WTC11 (cell line): ENCODE results near the gene CPT1B. TPM values are rescaled to one million over a fixed set of nuclear protein-coding genes. Genes with fewer than 3 reads are reported as not detected.

ENCODE experiments used
- ATAC-seq: fragments of 200-7000 bp; cut with Tn5 transposase; 2 replicates; pipeline ENCODE4 v1.10.0; 2021; ENCODE audit warnings: mild to moderate bottlenecking, moderate library complexity
- CTCF ChIA-PET: fragments of 300-600 bp; sonication (Branson Sonifier 250); formaldehyde crosslinking; loops from one replicate; lab custom pipeline; 2021; ENCODE audit warnings: antibody characterized with exemption; lab: Charles Lee
- POLR2A ChIA-PET: fragments of 350-600 bp; sonication (Branson Sonifier 250); formaldehyde crosslinking; loops from one replicate; lab custom pipeline; 2021; ENCODE audit warnings: antibody characterized with exemption; lab: Charles Lee
- DNase-seq: peaks from one replicate; pipeline ENCODE4 v3.0.0; 2021; ENCODE audit warnings: low spot score
- H3K27ac Mint-ChIP-seq: 2 replicates; pipeline ENCODE4 v1.8.0; 2021; ENCODE audit warnings: mixed read lengths
- H3K27me3 Mint-ChIP-seq: 2 replicates; pipeline ENCODE4 v1.8.0; 2021; ENCODE audit warnings: low read depth, mild to moderate bottlenecking, moderate library complexity, mixed read lengths
- H3K36me3 Mint-ChIP-seq: 2 replicates; pipeline ENCODE4 v1.8.0; 2021; ENCODE audit warnings: mixed read lengths
- H3K4me1 Mint-ChIP-seq: 2 replicates; pipeline ENCODE4 v1.8.0; 2022; ENCODE audit warnings: mixed read lengths
- H3K4me3 Mint-ChIP-seq: 2 replicates; pipeline ENCODE4 v1.8.0; 2021; ENCODE audit warnings: mild to moderate bottlenecking, moderate library complexity, mixed read lengths
- H3K9me3 Mint-ChIP-seq: 2 replicates; pipeline ENCODE4 v1.8.0; 2021; ENCODE audit warnings: mixed read lengths
- ARID4B ChIP-seq: sonication (generic); formaldehyde crosslinking; IDR thresholded peaks from 2 replicates; pipeline ENCODE4 v1.8.0; 2023; ENCODE audit warnings: missing genetic modification reagents, mild to moderate bottlenecking, borderline replicate concordance
- CREB1 ChIP-seq: sonication (generic); formaldehyde crosslinking; IDR thresholded peaks from 2 replicates; pipeline ENCODE4 v1.8.0; 2023; ENCODE audit warnings: mild to moderate bottlenecking, missing genetic modification reagents
- CREM ChIP-seq: sonication (generic); formaldehyde crosslinking; IDR thresholded peaks from 2 replicates; pipeline ENCODE4 v1.8.1; 2022; ENCODE audit warnings: mild to moderate bottlenecking, missing genetic modification reagents, moderate library complexity
- ELF4 ChIP-seq: sonication (generic); formaldehyde crosslinking; IDR thresholded peaks from 2 replicates; pipeline ENCODE4 v1.8.1; 2022; ENCODE audit warnings: low read depth, mild to moderate bottlenecking, moderate library complexity, missing genetic modification reagents
- ETV6 ChIP-seq: sonication (generic); formaldehyde crosslinking; IDR thresholded peaks from 2 replicates; pipeline ENCODE4 v1.8.1; 2022; ENCODE audit warnings: mild to moderate bottlenecking, missing genetic modification reagents
- FOXJ3 ChIP-seq: sonication (generic); formaldehyde crosslinking; IDR thresholded peaks from 2 replicates; pipeline ENCODE4 v1.9.0; 2021; ENCODE audit warnings: missing genetic modification reagents, mild to moderate bottlenecking, borderline replicate concordance
- GABPB1 ChIP-seq: sonication (generic); formaldehyde crosslinking; IDR thresholded peaks from 2 replicates; pipeline ENCODE4 v1.8.1; 2023; ENCODE audit warnings: mild to moderate bottlenecking, missing genetic modification reagents
- GRHL2 ChIP-seq: fragments of 250-450 bp; sonication (Bioruptor Pico); IDR thresholded peaks from 2 replicates; pipeline ENCODE4 v1.8.0; 2022; ENCODE audit warnings: mild to moderate bottlenecking, moderate library complexity; ENCODE audit not compliant: insufficient replicate concordance, severe bottlenecking
- HMGA2 ChIP-seq: fragments of 250-450 bp; sonication (Bioruptor Pico); IDR thresholded peaks from 2 replicates; pipeline ENCODE4 v1.4.0; 2021; ENCODE audit warnings: mild to moderate bottlenecking, moderate library complexity
- NFATC4 ChIP-seq: fragments of 250-450 bp; sonication (Bioruptor Pico); IDR thresholded peaks from 2 replicates; pipeline ENCODE4 v1.9.0; 2021; ENCODE audit warnings: mild to moderate bottlenecking
- NR1H2 ChIP-seq: sonication (generic); formaldehyde crosslinking; IDR thresholded peaks from 2 replicates; pipeline ENCODE4 v1.9.0; 2021; ENCODE audit warnings: mild to moderate bottlenecking, moderate library complexity, missing genetic modification reagents
- PRRX2 ChIP-seq: fragments of 250-450 bp; sonication (Bioruptor Pico); IDR thresholded peaks from 2 replicates; pipeline ENCODE4 v1.8.0; 2021; ENCODE audit warnings: mild to moderate bottlenecking
- SMAD3 ChIP-seq: sonication (generic); formaldehyde crosslinking; IDR thresholded peaks from 2 replicates; pipeline ENCODE4 v1.8.0; 2022; ENCODE audit warnings: missing genetic modification reagents, mild to moderate bottlenecking, borderline replicate concordance
- TCF7 ChIP-seq: sonication (generic); formaldehyde crosslinking; IDR thresholded peaks from 2 replicates; pipeline ENCODE4 v1.8.0; 2022; ENCODE audit warnings: mild to moderate bottlenecking, low read depth, missing genetic modification reagents, moderate library complexity
- ZNF219 ChIP-seq: sonication (generic); formaldehyde crosslinking; IDR thresholded peaks from 2 replicates; pipeline ENCODE4 v1.8.0; 2023; ENCODE audit warnings: missing genetic modification reagents, mild to moderate bottlenecking, borderline replicate concordance
- ZNF232 ChIP-seq: sonication (generic); formaldehyde crosslinking; IDR thresholded peaks from 2 replicates; pipeline ENCODE4 v1.8.0; 2022; ENCODE audit warnings: mild to moderate bottlenecking, missing genetic modification reagents
- ZNF281 ChIP-seq: sonication (generic); formaldehyde crosslinking; IDR thresholded peaks from 2 replicates; pipeline ENCODE4 v1.8.0; 2023; ENCODE audit warnings: mild to moderate bottlenecking, missing genetic modification reagents
- ZNF317 ChIP-seq: sonication (generic); formaldehyde crosslinking; IDR thresholded peaks from 2 replicates; pipeline ENCODE4 v1.8.1; 2023; ENCODE audit warnings: low read depth, mild to moderate bottlenecking, moderate library complexity, missing genetic modification reagents, borderline replicate concordance
- ZNF671 ChIP-seq: fragments of 250-450 bp; sonication (Bioruptor Pico); IDR thresholded peaks from 2 replicates; pipeline ENCODE4 v1.8.0; 2021; ENCODE audit warnings: mild to moderate bottlenecking
- total RNA-seq: library from RNA; stranded (reverse); gene quantifications from 3 replicates; pipeline ENCODE4 v1.2.3, GENCODE V29; 2021
- TF ChIP-seq, protein P1 (sequence below): sonication (generic); formaldehyde crosslinking; IDR thresholded peaks from 2 replicates; pipeline ENCODE4 v1.8.0; 2022; ENCODE audit warnings: mild to moderate bottlenecking, missing genetic modification reagents
- TF ChIP-seq, protein P2 (sequence below): sonication (generic); formaldehyde crosslinking; IDR thresholded peaks from 2 replicates; pipeline ENCODE4 v1.8.1; 2023; ENCODE audit warnings: mild to moderate bottlenecking, missing genetic modification reagents

CPT1B gene
- total RNA-seq, 1 experiment from 2014 or later = 33.7 TPM

GRCh38 chr22:50584106-50585096, 6.2 kb upstream of the CPT1B start:
- DNase-seq (no peak), ATAC-seq (no peak)
- H3K36me3 Mint-ChIP-seq = peaks cover 7% of the 10 kb centered on the region
- H3K27me3 Mint-ChIP-seq = peaks cover 18% of the 10 kb centered on the region
- ChIA-PET CTCF (interaction anchor here (1.1 to 1.7 kb wide), 2 partner anchors 57 to 115 kb away, joined by 3 to 6 read pairs; no protein-coding TSS in a partner anchor), POLR2A (no interaction called here)
- TF ChIP-seq NFATC4 (CRISPR knock-in tag) (no peak), ZNF232 (no peak), ZNF281 (CRISPR knock-in tag) (no peak), PRRX2 (no peak), GABPB1 (CRISPR knock-in tag) (no peak), CREB1 (CRISPR knock-in tag) (no peak), ARID4B (CRISPR knock-in tag) (no peak), ZNF671 (no peak), ZNF219 (no peak), GRHL2 (no peak), HMGA2 (CRISPR knock-in tag) (no peak)
- TF ChIP-seq, protein P1, sequence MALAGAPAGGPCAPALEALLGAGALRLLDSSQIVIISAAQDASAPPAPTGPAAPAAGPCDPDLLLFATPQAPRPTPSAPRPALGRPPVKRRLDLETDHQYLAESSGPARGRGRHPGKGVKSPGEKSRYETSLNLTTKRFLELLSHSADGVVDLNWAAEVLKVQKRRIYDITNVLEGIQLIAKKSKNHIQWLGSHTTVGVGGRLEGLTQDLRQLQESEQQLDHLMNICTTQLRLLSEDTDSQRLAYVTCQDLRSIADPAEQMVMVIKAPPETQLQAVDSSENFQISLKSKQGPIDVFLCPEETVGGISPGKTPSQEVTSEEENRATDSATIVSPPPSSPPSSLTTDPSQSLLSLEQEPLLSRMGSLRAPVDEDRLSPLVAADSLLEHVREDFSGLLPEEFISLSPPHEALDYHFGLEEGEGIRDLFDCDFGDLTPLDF (CRISPR knock-in tag) = no peak
- no peaks in the 10 kb centered on the region for H3K9me3 Mint-ChIP-seq
- no peak overlapping the region for H3K27ac Mint-ChIP-seq
- H3K4me3 Mint-ChIP-seq = peak overlapping the region; percentile 97
- H3K4me1 Mint-ChIP-seq = peaks cover 9% of the 10 kb centered on the region

- H3K36me3 Mint-ChIP-seq = peaks cover 7% of the 10 kb centered on the region
- peak overlapping the region; percentile 87 for H3K27ac Mint-ChIP-seq
- H3K4me1 Mint-ChIP-seq = peaks cover 9% of the 10 kb centered on the region
- H3K4me3 Mint-ChIP-seq = peak overlapping the region; percentile 97
- H3K27me3 Mint-ChIP-seq = peaks cover 14% of the 10 kb centered on the region
- ChIA-PET CTCF (interaction anchor here (1.1 to 1.7 kb wide), 6 partner anchors 29 to 116 kb away, joined by 3 to 11 read pairs (median 5); partner anchors contain the start of gene SCO2), POLR2A (interaction anchor here (1.0 to 1.4 kb wide), 2 partner anchors 58 to 76 kb away, joined by 3 to 6 read pairs; partner anchors contain the start of genes LMF2, NCAPH2 and SCO2)
- no peak for DNase-seq
- 0 out of 2 replicates have a peak, but pooled peaks have one; percentile 59 for TF ChIP-seq CREM (CRISPR knock-in tag)
- TF ChIP-seq ZNF232 = 0 out of 2 replicates have a peak, but pooled peaks have one; percentile 67
- no peak for TF ChIP-seq ETV6 (CRISPR knock-in tag)
- no peak for TF ChIP-seq ZNF317 (CRISPR knock-in tag)
- TF ChIP-seq, protein P2, sequence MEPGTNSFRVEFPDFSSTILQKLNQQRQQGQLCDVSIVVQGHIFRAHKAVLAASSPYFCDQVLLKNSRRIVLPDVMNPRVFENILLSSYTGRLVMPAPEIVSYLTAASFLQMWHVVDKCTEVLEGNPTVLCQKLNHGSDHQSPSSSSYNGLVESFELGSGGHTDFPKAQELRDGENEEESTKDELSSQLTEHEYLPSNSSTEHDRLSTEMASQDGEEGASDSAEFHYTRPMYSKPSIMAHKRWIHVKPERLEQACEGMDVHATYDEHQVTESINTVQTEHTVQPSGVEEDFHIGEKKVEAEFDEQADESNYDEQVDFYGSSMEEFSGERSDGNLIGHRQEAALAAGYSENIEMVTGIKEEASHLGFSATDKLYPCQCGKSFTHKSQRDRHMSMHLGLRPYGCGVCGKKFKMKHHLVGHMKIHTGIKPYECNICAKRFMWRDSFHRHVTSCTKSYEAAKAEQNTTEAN (CRISPR knock-in tag) = 0 out of 2 replicates have a peak, but pooled peaks have one; percentile 1
- no peak for TF ChIP-seq FOXJ3 (CRISPR knock-in tag)
- TF ChIP-seq SMAD3 (CRISPR knock-in tag) = 0 out of 2 replicates have a peak, but pooled peaks have one; percentile 69
- peak; percentile 82; the same call in 1 of the 2 replicates for TF ChIP-seq ELF4 (CRISPR knock-in tag)
- no peak for TF ChIP-seq TCF7 (CRISPR knock-in tag)
- no peak for TF ChIP-seq NR1H2 (CRISPR knock-in tag)
- TF ChIP-seq, all 79 proteins: peak for 5
- H3K9me3 Mint-ChIP-seq = no peaks in the 10 kb centered on the region
- peak; percentile 3 for ATAC-seq
These were observed 5.2 kb upstream of the CPT1B start for GRCh38 chr22:50583294-50583861.
